Stimulated activated CD4-positive, alpha-beta T cell treated with anti-CD3 and anti-CD28 coated beads, Interleukin-4, amount 100 ng/mL, for 1 hour (primary cell): ENCODE results near the gene RCN1.
"Not testable (repeated sequence)": the region's sequence is repeated elsewhere in the genome, so short reads cannot be mapped to it uniquely, and the experiment has no call there.

Experiments
- DNase-seq: peaks from one replicate; pipeline ENCODE4 v3.0.0-alpha.2; 2020

Gene RCN1

GRCh38 chr11:32090545-32091370, at the start of gene RCN1:
RCN1 (plus strand) TSS chr11:32091074; CDS start chr11:32091197, 123 bp downstream.
- DNase-seq, result peak; percentile 54

GRCh38 chr11:32043737-32044136, 47.1 kb upstream of the RCN1 start:
- no peak for DNase-seq

GRCh38 chr11:32044158-32044863, 46.6 kb upstream of the RCN1 start:
- DNase-seq, result no peak

GRCh38 chr11:32045456-32045855, 45.4 kb upstream of the RCN1 start:
- DNase-seq, result no peak

GRCh38 chr11:32050264-32050663, 40.6 kb upstream of the RCN1 start:
- no peak for DNase-seq

GRCh38 chr11:32052215-32052614, 38.7 kb upstream of the RCN1 start:
- peak; percentile 36 for DNase-seq

- no peak for DNase-seq
These were observed 37.6 kb upstream of the RCN1 start for GRCh38 chr11:32053151-32053888.

- no peak for DNase-seq
These were observed 35.0 kb upstream of the RCN1 start for GRCh38 chr11:32055861-32056260.

- DNase-seq, result no peak
These were observed 34.4 kb upstream of the RCN1 start for GRCh38 chr11:32056438-32056837.

GRCh38 chr11:32059686-32060462, 31.0 kb upstream of the RCN1 start:
- DNase-seq, result no peak

GRCh38 chr11:32062540-32062939, 28.3 kb upstream of the RCN1 start:
- DNase-seq, result no peak

- not testable (repeated sequence) for DNase-seq
These were observed 27.8 kb upstream of the RCN1 start for GRCh38 chr11:32063031-32063430.

- DNase-seq, result no peak
These were observed 24.8 kb upstream of the RCN1 start for GRCh38 chr11:32065865-32066629.

- no peak for DNase-seq
These were observed 22.6 kb upstream of the RCN1 start for GRCh38 chr11:32068134-32068870.

GRCh38 chr11:32069361-32070058, 21.4 kb upstream of the RCN1 start:
- no peak for DNase-seq

GRCh38 chr11:32070692-32071091, 20.2 kb upstream of the RCN1 start:
- DNase-seq, result no peak

GRCh38 chr11:32071811-32072210, 19.1 kb upstream of the RCN1 start:
- DNase-seq, result no peak

GRCh38 chr11:32072872-32073643, 17.8 kb upstream of the RCN1 start:
- DNase-seq, result no peak

GRCh38 chr11:32073644-32074026, 17.2 kb upstream of the RCN1 start:
- no peak for DNase-seq

- no peak for DNase-seq
These were observed 11.3 kb upstream of the RCN1 start for GRCh38 chr11:32079553-32079952.
